HL-60/S4 treated with phorbol 12-myristate 13-acetate at 8.2 ng/mL for 4 days and 3 days (cell line): ENCODE measurements around the gene BATF3.
"Not testable (repeated sequence)": the region's sequence is repeated elsewhere in the genome, so short reads cannot be mapped to it uniquely, and the experiment has no call there.

Experiments used
- in situ Hi-C: fragments of 300-500 bp; cut with MboI; formaldehyde crosslinking; loops from 2 replicates; pipeline ENCODE4 v1.15.0; 2022; ENCODE audit warnings: low sequenced_read_pairs

BATF3 gene

DNA sequence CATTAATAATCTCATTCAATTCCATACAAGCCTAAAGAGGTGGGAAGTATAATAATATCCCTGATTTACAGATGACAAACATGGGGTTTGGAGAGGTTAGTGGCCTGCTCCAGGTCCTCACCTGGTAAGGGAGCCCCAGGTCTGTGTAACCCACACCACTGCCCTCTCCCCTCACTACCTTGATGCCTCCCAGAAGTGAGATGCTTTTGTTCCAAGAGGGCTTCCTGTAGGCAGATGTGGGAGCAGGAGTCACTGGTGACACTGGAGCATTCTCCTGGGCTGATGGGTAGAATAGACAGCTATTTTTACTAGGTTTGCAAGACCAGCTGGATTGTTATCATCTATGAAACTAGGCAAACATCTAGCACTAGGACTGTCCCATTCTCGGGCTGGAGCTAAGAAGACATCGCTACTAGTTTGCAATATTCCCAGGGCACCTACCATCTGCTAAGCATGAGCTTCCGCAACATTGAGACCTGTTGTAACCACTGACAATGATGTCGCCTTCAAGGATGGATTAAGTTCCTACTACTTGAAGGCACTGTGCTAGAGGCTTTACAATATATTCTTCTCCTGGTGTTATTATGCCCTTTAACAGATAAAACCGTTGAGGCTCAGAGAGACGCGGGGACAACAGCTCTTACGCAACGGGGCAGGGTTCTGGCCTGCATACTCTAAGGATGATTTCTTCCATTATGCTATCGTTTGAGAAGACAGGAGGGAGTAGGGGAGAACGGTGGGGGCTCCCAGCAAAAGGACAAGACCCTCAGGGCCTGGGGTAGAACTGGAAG, 35.0 kb downstream of the BATF3 start:
- in situ Hi-C loops, result no loop called here

DNA sequence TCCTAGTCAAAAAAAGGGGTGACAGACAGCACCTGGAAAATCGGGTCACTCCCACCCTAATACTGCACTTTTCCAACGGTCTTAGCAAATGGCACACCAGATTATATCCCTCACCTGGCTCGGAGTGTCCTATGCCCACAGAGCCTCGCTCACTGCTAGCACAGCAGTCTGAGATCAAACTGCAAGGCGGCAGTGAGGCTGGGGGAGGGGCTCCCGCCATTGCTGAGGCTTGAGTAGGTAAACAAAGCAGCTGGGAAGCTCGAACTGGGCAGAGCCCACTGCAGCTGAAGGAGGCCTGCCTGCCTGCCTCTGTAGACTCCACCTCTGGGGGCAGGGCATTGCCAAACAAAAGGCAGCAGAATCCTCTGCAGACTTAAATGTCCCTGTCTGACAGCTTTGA, 41.4 kb downstream of the BATF3 start:
- in situ Hi-C loops, result not testable (repeated sequence)

DNA sequence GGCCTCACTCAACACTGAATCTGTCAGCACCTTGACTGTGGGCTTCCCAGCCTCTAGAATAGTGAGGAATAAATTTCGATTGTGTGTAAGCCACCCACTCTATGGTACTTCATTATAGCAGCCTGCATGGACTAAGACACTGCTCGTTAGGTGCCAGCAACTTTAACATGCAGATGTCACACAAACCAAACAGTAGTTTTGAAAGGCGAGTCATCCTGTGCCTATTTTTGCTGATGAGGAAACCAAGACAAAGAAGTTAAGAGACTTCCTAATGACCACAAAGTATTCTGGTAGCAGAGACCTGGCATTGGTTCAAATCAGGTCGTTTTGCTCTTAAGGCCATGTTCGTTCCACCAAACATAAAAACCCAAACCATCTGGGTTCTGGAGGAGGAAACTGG, 42.9 kb downstream of the BATF3 start:
- in situ Hi-C loops, result no loop called here

DNA sequence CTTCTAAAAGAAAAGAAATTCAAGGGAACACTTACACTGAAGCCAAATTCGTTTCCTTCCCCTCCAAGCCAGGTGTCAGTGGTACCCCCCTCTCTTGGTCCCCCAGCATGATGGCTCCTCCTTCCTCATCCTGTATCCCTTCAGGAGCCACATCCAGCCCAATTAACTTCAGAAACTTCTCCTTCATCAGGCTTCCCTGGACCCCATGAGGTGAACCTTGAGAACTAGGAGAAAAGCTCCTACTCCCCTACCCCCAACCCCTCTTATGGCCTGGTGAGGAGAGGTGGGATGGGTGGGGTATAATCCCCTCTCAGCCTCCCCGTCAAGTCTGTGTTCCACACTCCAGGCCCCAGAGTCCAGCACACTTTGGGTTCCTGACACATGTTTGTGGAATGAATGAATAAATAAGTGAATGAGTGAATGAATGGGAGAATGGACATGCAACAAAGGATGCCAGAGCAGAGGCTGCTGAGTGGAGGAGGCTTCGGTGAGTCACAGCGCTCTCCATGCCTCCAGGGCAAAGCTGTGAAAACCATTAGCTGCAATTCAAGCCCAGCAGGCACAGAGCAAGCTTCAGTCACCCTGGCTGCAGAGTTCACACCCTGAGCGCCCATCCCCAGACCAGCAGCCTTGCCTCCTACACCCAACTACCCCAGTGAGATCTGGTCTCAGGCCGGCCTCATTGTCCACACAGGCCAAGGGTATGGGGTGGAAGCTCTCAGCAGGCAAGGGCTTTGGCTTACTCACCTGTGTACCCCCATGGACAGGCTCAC, 43.8 kb downstream of the BATF3 start:
- in situ Hi-C loops, result no loop called here

DNA sequence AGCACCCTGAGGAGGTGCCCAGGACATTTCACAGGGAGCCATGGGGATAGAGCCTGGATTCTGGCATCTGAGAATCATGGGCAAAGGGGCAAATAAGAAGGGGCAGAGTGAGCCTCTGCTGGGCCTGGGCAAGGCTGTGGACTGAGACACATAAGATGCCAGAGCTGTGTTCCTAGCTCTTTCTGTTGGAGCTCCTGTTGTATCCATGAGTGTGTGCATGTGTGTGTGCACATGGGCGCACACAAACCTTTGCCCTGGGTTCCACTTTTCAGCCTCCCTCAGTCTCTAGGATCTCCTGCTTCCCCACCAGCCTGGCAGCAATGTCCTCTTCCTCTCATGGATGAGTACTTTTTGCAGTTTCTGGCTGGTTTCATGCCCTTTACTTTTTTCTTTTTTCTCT, 47.0 kb downstream of the BATF3 start:
- in situ Hi-C loops, result no loop called here

DNA sequence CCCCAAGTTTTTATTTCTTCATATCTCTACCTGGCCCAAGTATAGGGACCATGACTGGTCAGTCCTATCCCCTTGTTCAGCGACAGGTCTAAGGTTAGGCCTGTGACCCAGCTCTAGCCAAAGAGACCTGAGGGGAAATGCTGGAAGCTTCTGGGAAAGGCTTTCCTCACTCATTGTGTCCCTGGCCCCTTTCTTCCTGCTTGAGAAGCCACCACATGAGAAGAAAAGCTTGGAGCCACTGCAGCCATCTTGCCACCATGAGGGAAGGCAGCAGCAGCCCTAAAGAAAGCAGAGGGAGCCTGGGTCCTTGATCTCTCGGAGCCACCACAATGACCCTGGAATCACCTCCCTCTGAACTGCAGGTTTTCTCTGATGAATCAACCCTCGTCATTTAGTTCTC, 47.7 kb downstream of the BATF3 start:
- in situ Hi-C loops, result no loop called here

DNA sequence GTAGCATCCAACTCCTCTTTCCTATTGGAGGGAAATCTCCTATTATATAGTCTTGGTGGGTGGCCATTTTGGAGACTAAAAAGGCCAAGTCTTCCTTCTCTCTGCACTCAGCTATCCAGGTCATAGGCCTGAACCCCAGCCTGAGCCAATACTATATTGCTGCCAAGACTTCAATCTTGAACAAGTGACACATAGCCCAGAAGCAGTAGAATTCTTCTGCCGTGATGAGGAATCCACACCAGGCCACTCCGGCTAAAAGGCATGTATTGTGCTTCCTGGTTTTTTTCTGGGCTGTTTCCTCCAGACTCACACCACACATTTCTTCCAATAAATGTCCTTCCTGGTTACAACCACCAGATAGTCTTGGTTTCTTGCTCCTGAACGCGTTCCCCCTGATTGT, 48.1 kb downstream of the BATF3 start:
- in situ Hi-C loops, result no loop called here

DNA sequence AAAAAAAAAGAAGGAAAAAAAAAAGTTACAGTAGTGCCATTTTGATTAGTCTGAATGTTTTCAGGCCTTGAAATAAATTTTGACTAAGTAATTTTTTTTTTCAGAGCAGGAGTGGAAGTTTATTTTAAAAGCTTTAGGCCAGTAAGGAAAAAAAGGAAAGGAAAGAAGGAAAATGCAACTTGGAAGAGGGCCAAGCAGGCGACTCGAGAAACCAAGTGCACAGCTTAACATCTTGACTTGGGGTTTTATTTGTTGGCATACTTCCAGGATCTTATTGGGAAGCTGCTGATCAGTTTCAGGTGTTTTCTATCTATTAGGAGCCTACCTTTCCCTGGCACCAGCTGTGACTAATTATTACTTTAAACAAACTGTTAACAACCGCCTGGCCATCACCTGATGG, 49.4 kb downstream of the BATF3 start:
- in situ Hi-C loops, result no loop called here

DNA sequence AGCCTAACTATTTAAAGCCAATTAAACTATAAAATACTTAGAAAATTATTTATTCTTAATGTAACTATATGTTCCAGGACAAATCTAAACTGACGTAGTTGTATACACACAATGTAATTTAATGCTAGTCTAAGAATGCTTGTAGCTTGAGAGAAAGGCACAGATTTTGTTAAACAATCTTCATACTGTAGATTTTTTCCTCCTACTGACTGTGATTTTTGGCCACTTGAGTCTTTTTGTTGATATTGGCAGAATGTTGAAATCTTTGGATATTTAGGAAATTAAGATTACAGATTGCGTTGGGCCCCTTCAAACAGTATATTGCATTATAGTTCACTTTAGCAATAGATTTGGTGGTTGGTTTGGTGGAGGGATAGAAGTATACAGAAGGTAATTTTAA, 50.6 kb downstream of the BATF3 start:
- in situ Hi-C loops, result no loop called here

DNA sequence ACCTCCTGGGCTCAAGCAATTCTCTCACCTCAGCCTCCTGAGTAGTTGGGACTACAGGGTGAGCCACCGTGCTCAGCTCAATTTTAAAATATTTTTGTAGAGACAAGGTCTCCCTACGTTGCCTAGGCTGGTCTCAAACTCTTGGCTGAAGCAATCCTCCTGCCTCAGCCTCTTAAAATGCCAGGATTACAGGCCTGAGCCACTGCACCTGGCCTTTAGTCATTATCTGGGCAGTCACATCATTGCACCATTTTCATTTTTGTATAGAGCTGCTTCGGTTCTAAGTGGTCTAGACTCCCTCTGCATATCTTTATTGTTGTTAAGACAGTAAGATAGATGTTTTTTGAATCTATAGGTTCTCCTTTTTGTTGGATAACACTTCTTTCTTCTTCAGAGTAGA, 51.2 kb downstream of the BATF3 start:
- in situ Hi-C loops, result no loop called here

DNA sequence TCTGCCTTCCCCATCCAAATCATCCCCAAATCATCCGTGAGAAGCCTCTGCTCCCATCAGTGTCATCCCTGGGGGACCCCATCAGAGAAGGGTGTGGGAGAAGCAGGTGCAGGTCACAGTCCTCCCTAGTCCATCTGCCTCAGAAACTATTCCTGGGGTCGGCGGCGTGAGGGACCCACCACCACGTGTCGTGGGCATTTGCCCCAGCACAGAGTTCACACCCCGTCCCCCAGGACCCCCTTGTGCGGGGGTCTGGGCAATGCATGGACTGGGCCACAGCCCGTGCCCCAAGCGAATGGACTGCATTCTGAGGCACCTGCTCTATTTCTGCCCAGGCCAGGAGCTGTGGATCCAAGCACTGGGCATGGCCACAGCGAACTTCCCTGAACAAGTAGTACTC, 52.6 kb downstream of the BATF3 start:
- in situ Hi-C loops, result no loop called here

DNA sequence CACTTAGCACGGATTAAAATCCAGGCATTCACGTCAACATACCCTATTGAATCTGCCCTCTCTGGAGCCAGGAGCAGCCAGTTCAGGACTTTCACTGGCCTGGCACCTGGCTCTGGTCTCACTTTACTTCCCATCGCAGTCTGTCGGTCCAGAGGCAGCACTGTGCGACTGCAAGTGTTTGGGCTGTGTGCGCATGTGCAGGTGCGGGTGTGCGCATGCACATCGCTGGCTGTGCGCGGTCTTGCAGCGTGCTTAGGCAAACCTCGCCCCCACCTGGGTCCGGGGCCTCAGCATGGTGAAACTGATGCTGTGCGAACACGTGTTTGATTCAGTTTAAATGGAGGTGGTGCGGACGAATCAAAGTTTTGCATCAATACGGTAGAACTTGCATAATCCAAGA, 53.1 kb downstream of the BATF3 start:
- in situ Hi-C loops, result no loop called here

DNA sequence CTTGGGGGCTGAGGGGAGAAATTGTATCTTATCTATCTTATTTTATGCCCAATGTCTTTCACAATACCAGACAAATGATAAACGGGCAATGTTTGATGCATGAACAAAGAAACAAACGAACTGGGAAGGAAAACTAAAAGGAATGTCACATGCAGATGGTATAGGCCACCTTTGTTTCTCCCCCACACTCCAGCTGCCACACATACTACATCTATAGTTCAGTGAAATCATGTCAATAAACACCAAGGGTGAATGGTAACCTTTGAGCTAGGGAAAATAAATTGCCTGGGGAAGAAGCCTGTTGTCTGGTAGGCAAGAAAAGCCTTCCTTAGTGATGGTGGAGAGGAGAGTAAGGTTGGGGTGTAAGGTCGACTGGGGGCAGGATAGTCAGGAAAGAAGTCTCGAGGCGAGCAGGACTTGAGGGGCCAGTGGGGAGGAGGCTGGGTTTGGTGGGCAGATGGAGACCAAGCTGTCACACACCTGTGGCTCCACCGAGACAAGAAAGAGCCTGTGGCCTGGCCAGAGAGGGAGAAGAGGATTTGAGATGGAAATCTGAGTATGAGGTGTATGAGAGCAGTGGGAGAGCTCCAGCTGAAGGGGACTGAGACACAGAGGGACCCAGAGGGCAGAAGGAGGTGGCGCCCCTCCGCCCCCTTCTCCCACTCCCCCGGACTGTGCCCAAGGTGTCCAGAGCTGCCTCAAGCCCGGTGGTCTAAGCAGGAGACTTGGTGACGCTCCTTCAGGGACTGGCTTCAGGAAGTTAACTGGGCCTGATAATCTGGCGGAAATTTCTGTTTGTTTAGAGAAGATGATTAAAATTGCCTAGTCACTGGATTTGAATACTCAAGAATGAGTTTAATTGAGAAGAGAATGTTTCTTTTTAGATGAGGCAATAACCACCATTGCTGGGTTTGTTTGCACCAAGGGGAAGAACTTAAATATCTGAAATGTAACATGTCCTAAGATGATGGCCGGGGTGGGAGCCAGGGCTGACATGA, 53.8 kb downstream of the BATF3 start:
- in situ Hi-C loops, result no loop called here

DNA sequence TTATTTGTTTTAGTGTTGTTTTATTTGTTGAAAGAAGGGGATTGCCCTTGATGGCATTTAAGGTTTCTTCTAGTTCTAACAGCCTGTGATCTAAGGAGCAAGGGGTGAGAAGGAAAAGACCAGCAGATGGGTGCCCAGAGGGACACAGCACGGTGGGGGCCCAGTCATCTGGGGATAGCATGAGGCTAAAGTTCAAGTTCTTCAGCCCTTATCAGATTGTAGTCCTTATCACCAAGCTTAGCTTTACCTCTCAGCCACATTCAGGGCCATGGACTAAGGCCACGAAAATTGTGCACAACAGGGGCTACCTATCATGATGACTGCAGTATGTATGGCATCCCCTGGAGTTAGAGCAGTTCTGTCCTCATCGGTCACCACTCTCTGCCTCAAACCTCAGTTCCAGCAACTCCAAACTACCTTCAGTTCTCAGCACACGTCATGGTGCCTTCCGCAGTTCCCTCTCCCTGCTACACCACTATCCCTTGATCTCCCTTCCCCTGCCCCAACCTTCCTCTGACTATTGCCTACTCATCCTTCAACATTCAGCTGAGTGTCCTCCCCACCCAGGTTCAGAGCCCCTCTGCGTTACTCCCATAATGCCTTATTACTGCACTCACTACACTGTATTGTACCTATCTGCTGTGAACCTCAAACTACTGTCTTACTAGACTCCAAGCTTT, 54.6 kb downstream of the BATF3 start:
- in situ Hi-C loops, result no loop called here

DNA sequence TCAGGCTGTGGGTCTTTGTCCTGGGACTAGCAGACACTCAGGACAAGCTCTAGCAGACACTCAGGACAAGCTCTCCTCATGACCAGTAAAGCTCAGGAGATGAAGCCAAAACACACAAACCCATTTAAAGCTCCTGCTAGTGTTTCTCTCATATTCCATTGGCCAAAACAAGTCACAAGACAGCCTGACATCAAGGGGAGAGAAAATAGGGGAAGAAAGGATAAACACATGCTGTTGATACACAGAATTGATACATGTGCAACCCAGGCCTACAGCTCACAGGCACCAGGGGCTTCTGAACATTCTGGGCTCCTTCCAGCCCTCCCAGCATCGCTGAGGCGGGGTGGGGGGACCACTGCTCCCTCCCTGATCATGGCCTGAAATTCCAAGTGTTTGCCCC, 55.8 kb downstream of the BATF3 start:
- in situ Hi-C loops, result no loop called here

DNA sequence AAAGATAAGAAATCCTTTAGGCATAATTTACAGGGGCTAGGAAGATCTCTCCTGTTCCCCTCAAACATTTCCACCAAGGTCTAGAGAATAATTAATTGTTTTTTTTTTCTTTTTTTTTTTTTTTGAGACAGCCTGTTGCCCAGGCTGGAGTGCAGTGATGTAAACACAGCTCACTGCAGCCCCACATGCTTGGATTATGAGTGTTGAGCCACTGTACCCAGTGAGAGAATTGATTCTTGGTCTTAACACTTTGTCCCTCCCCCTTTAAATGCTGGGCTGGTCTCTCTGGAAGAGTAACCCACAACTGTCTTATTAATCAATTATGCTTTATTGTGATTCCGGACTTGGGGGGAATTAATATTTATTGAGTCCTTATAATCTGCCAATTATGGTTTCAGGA, 57.7 kb downstream of the BATF3 start:
- in situ Hi-C loops, result no loop called here

DNA sequence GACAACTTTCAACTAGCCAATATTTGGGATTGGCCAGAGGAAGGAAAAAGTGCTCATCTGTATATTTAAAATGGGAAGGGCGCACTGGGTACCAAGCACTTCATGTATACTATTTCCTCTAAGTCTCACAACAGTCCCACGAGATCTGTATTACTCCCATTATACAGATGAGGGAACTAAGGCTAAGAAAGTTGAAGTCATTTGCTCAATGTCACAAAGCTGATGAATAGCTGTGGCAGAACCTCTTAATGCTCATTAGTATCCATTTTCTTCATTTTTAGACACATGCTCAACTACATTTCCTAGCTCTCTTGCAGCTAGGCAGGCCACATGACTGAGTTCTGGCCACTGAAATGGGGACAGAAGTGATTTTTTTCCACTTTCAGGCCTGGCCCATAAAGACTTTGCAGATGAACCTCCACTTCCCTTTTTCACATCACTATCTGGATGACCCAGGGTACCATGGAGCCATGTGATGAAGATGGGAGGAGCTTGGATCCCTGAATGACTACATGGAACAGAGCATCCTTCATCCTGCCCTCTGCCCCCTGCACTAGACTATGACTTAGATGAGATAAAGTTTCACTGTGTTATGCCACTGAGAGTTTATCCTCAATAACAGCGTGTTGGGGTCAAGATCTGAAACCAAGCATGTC, 59.3 kb downstream of the BATF3 start:
- in situ Hi-C loops, result no loop called here

DNA sequence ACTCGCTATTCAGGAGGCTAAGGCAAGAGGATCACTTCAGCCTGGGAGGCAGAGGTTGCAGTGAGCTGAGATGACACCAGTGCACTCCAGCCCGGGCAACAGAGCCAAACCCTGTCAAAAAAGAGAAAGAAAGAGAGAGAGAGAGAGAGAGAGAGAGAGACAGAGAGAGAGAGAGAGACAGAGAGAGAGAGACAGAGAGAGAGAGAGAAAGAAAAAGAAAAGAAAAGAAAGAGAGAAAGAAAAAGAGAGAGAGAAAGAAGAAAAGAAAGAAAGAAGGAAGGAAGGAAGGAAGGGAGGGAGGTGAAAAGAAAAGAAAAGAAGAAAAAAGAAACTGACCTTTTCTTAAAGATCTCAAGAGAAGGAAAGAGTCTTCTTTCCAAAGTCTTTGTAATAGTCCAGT, 60.1 kb downstream of the BATF3 start:
- in situ Hi-C loops, result not testable (repeated sequence)

DNA sequence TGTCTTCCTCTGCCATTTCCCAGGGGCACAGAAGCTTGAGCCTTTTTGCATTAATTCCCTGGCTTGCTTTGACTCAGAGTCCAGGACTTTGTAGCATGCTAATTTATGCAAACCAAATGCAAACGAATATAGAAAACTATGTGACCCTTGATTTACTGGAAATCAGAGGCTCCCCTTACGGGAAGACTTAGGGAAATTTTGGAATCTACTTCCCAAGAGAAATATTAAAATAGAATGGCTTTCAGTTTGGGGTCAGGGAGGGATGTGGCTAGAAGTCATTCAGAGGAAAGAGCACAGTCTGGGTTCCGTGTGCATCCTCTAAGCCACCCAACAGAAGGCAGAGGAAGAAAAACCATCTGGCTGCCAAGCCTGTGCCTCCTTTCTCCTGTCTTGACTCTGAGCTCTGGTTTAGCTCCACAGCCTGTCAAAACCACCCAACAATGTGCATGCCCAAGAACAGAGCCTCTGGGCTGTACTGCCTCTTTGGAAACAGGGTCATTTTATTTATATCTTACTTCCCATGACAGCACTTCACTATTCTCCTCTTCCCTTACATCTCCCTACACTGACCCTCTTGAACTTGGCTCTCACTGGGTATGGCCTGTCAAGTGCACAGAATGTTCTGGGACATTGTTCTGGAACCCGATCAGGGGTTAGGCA, 61.0 kb downstream of the BATF3 start:
- in situ Hi-C loops, result no loop called here

DNA sequence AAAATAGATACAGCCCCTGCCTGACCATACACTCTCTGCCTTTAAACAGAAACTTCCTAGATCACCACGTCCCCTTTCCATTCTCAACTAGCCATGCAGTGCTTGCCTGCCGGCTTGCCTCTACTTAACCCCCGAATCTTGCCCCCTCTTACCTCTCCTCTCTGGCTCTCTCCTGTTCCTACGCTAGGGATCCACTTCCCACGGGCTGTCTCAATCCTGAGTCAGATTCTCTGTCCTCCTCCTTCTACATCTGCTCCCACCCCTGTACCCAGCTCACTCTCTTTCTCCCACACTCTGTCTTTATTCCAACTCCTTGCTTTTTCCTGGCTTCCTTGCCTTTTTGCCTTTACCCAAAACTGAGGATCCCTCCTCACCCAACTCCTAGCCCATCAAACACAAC, 61.7 kb downstream of the BATF3 start:
- in situ Hi-C loops, result no loop called here
